Stomach (tissue), 4 donors: ENCODE measurements around the gene NOS3.

Experiments used
- CTCF ChIP-seq, 7 experiments: fragments of 450-650 bp in 4 of 7; fragments of 200-600 bp in 3 of 7; sonication (generic) in 3 of 7; IDR thresholded peaks; one replicate each; pipeline ENCODE4 v1.5.1; 2016 to 2019; ENCODE audit warnings: antibody characterized with exemption in 7 of 7, control low read depth in 2 of 7, mild to moderate bottlenecking in 1 of 7
- EP300 ChIP-seq: sonication (generic); formaldehyde crosslinking; IDR thresholded peaks from one replicate; pipeline ENCODE4 v1.6.1; 2017; ENCODE audit warnings: antibody characterized with exemption
- POLR2A ChIP-seq, 4 donors: fragments of 450-650 bp; IDR thresholded peaks; one replicate each; pipeline ENCODE4 v1.6.1; 2016; ENCODE audit warnings: antibody characterized with exemption in 4 of 4, control low read depth in 2 of 4, mild to moderate bottlenecking in 1 of 4, moderate library complexity in 1 of 4
- POLR2AphosphoS5 ChIP-seq, 3 donors: sonication (generic); formaldehyde crosslinking; IDR thresholded peaks; one replicate each; pipeline ENCODE4 v1.6.1; 2016; ENCODE audit warnings: antibody characterized with exemption in 3 of 3

GRCh38 chr7:150963707-150964559 is 26.9 kb upstream of the NOS3 start:
- TF ChIP-seq CTCF (IDR thresholded peaks at IDR 0.05) (no peak), POLR2AphosphoS5 (IDR thresholded peaks at IDR 0.05) (no peak), POLR2A (IDR thresholded peaks at IDR 0.05) (no peak), EP300 (no peak)
